Measurements from ENCODE around the gene RTN1. TPM values are rescaled to one million over a fixed set of nuclear protein-coding genes. Genes with fewer than 3 reads are reported as not detected.

RTN1 gene
- total RNA-seq, 1 donor from 2014 or later = 877 TPM

- FAIRE-seq = no peak
Observed at GRCh38 chr14:59634617-59635016, 236.0 kb downstream of the RTN1 start.

GRCh38 chr14:59633486-59633885 lies 237.1 kb downstream of the RTN1 start:
- no peak for DNase-seq (ENCODE audit: low spot score in 2 of 2)
- FAIRE-seq = no peak

More at GRCh38 chr14:59634617-59635016, 236.0 kb downstream of the RTN1 start:
- no peak for DNase-seq (ENCODE audit: low spot score in 2 of 2)

- no peak for FAIRE-seq
- DNase-seq (ENCODE audit: low spot score in 2 of 2) = no peak
Observed at GRCh38 chr14:59632381-59632780, 238.2 kb downstream of the RTN1 start.

- no peak for FAIRE-seq
- no peak for DNase-seq (ENCODE audit: low spot score in 2 of 2)
Observed at GRCh38 chr14:59631237-59631636, 239.3 kb downstream of the RTN1 start.

GRCh38 chr14:59630288-59630963 lies 240.2 kb downstream of the RTN1 start:
- DNase-seq (ENCODE audit: low spot score in 2 of 2) (peak; percentile 48 to 58), FAIRE-seq (no peak)

- no peak for FAIRE-seq
- no peak for DNase-seq (ENCODE audit: low spot score in 2 of 2)
Observed at GRCh38 chr14:59629444-59630287, 240.9 kb downstream of the RTN1 start.

GRCh38 chr14:59627011-59627520 lies 243.5 kb downstream of the RTN1 start:
- FAIRE-seq = no peak

GRCh38 chr14:59622631-59623030 lies 247.9 kb downstream of the RTN1 start:
- DNase-seq (ENCODE audit: low spot score in 2 of 2) = no peak
- FAIRE-seq = no peak

More at GRCh38 chr14:59627011-59627520, 243.5 kb downstream of the RTN1 start:
- DNase-seq (ENCODE audit: low spot score in 2 of 2) = no peak

- no peak for FAIRE-seq
- DNase-seq (ENCODE audit: low spot score in 2 of 2) = no peak
Observed at GRCh38 chr14:59619061-59619460, 251.5 kb downstream of the RTN1 start.

- FAIRE-seq (no peak), DNase-seq (ENCODE audit: low spot score in 2 of 2) (no peak)
Observed at GRCh38 chr14:59601056-59601455, 269.5 kb downstream of the RTN1 start.

- FAIRE-seq (no peak), DNase-seq (ENCODE audit: low spot score in 2 of 2) (no peak)
Observed at GRCh38 chr14:59600211-59600945, 270.2 kb downstream of the RTN1 start.

GRCh38 chr14:59595071-59595470 lies 275.5 kb downstream of the RTN1 start:
- DNase-seq (ENCODE audit: low spot score in 2 of 2) = no peak
- no peak for FAIRE-seq

GRCh38 chr14:59591641-59592370 lies 278.8 kb downstream of the RTN1 start:
- FAIRE-seq (no peak), DNase-seq (ENCODE audit: low spot score in 2 of 2) (no peak)

- DNase-seq (ENCODE audit: low spot score in 2 of 2) (no peak), FAIRE-seq (no peak)
Observed at GRCh38 chr14:59588101-59588500, 282.5 kb downstream of the RTN1 start.

- FAIRE-seq (no peak), DNase-seq (ENCODE audit: low spot score in 2 of 2) (no peak)
Observed at GRCh38 chr14:59585891-59586554, 284.6 kb downstream of the RTN1 start.

- DNase-seq (ENCODE audit: low spot score in 2 of 2) (no peak), FAIRE-seq (no peak)
Observed at GRCh38 chr14:59583755-59584154, 286.8 kb downstream of the RTN1 start.

- DNase-seq (ENCODE audit: low spot score in 2 of 2) = no peak
- FAIRE-seq = no peak
Observed at GRCh38 chr14:59582845-59583509, 287.6 kb downstream of the RTN1 start.

GRCh38 chr14:59582161-59582560 lies 288.4 kb downstream of the RTN1 start:
- FAIRE-seq (no peak), DNase-seq (ENCODE audit: low spot score in 2 of 2) (no peak)

GRCh38 chr14:59580911-59581310 lies 289.7 kb downstream of the RTN1 start:
- FAIRE-seq = no peak
- no peak for DNase-seq (ENCODE audit: low spot score in 2 of 2)

All from frontal cortex (tissue), 4 donors.